ENCODE data around the gene MAP2K6.
"Not testable (repeated sequence)": the region's sequence is repeated elsewhere in the genome, so short reads cannot be mapped to it uniquely, and the experiment has no call there.

Gene MAP2K6

GRCh38 chr17:69457603-69458002 is 43.1 kb downstream of the MAP2K6 start:
- DNase-seq (ENCODE audit: low read depth, low spot score): no peak

- DNase-seq (ENCODE audit: low read depth, low spot score): no peak
These were observed 46.7 kb downstream of the MAP2K6 start for GRCh38 chr17:69460963-69461922.

- no peak for DNase-seq (ENCODE audit: low read depth, low spot score)
These were observed 47.5 kb downstream of the MAP2K6 start for GRCh38 chr17:69461951-69462369.

- DNase-seq (ENCODE audit: low read depth, low spot score): no peak
These were observed 48.4 kb downstream of the MAP2K6 start for GRCh38 chr17:69462882-69463281.

GRCh38 chr17:69466451-69466850 is 52.0 kb downstream of the MAP2K6 start:
- DNase-seq (ENCODE audit: low read depth, low spot score): no peak

GRCh38 chr17:69466905-69467667 is 52.6 kb downstream of the MAP2K6 start:
- DNase-seq (ENCODE audit: low read depth, low spot score): no peak

GRCh38 chr17:69468207-69468606 is 53.7 kb downstream of the MAP2K6 start:
- no peak for DNase-seq (ENCODE audit: low read depth, low spot score)

GRCh38 chr17:69470702-69471101 is 56.2 kb downstream of the MAP2K6 start:
- DNase-seq (ENCODE audit: low read depth, low spot score): no peak

GRCh38 chr17:69471406-69471805 is 56.9 kb downstream of the MAP2K6 start:
- DNase-seq (ENCODE audit: low read depth, low spot score): no peak

- DNase-seq (ENCODE audit: low read depth, low spot score): no peak
These were observed 59.6 kb downstream of the MAP2K6 start for GRCh38 chr17:69473841-69474831.

- no peak for DNase-seq (ENCODE audit: low read depth, low spot score)
These were observed 62.9 kb downstream of the MAP2K6 start for GRCh38 chr17:69477204-69477902.

- no peak for DNase-seq (ENCODE audit: low read depth, low spot score)
These were observed 63.4 kb downstream of the MAP2K6 start for GRCh38 chr17:69477903-69478266.

GRCh38 chr17:69478916-69479315 is 64.4 kb downstream of the MAP2K6 start:
- DNase-seq (ENCODE audit: low read depth, low spot score): no peak

- not testable (repeated sequence) for DNase-seq (ENCODE audit: low read depth, low spot score)
These were observed 65.3 kb downstream of the MAP2K6 start for GRCh38 chr17:69479756-69480155.

GRCh38 chr17:69480245-69480644 is 65.7 kb downstream of the MAP2K6 start:
- DNase-seq (ENCODE audit: low read depth, low spot score): no peak

GRCh38 chr17:69485251-69485661 is 70.8 kb downstream of the MAP2K6 start:
- DNase-seq (ENCODE audit: low read depth, low spot score): no peak

- DNase-seq (ENCODE audit: low read depth, low spot score): no peak
These were observed 71.6 kb downstream of the MAP2K6 start for GRCh38 chr17:69485901-69486643.

GRCh38 chr17:69486779-69487637 is 72.5 kb downstream of the MAP2K6 start:
- no peak for DNase-seq (ENCODE audit: low read depth, low spot score)

GRCh38 chr17:69489313-69489712 is 74.8 kb downstream of the MAP2K6 start:
- no peak for DNase-seq (ENCODE audit: low read depth, low spot score)
